Type B pancreatic cell (in vitro differentiated cells): ENCODE data around the gene ZDHHC11B. TPM values are rescaled to one million over a fixed set of nuclear protein-coding genes. Genes with fewer than 3 reads are reported as not detected.
"Not testable (repeated sequence)": the region's sequence is repeated elsewhere in the genome, so short reads cannot be mapped to it uniquely, and the experiment has no call there.

Source experiments
- DNase-seq: peaks from one replicate; pipeline ENCODE4 v3.0.0; 2021; ENCODE audit warnings: mixed read lengths; ENCODE audit not compliant: unreplicated experiment; ENCODE audit errors: extremely low spot score
- H3K27ac Mint-ChIP-seq: 2 replicates; pipeline ENCODE4 v1.8.0; 2021; ENCODE audit warnings: mild to moderate bottlenecking, mixed read lengths
- H3K27me3 Mint-ChIP-seq: 2 replicates; pipeline ENCODE4 v1.8.0; 2021; ENCODE audit warnings: mixed read lengths
- H3K36me3 Mint-ChIP-seq: 2 replicates; pipeline ENCODE4 v1.8.0; 2021; ENCODE audit warnings: mixed read lengths
- H3K4me1 Mint-ChIP-seq: one replicate; pipeline ENCODE4 v1.8.0; 2021; ENCODE audit warnings: mixed read lengths; ENCODE audit not compliant: unreplicated experiment
- H3K4me3 Mint-ChIP-seq: 2 replicates; pipeline ENCODE4 v1.8.0; 2021; ENCODE audit warnings: mild to moderate bottlenecking, mixed read lengths
- H3K9me3 Mint-ChIP-seq: 2 replicates; pipeline ENCODE4 v1.8.0; 2021; ENCODE audit warnings: mixed read lengths
- CTCF ChIP-seq: fragments of 200-600 bp; sonication (generic); conservative IDR thresholded peaks from 2 replicates; pipeline ENCODE4 v1.5.0; 2021; ENCODE audit warnings: antibody characterized with exemption, mild to moderate bottlenecking
- total RNA-seq: library from RNA; stranded (reverse); gene quantifications from 2 replicates; pipeline ENCODE4 v1.2.1, GENCODE V29; 2021; ENCODE audit warnings: low replicate concordance

The ZDHHC11B gene
- total RNA-seq, 1 donor from 2014 or later, result 4.0 TPM

GRCh38 chr5:773517-774264 lies 10.8 kb downstream of the ZDHHC11B start:
- Mint-ChIP-seq H3K27ac (no peak overlapping the region), H3K4me3 (no peak overlapping the region), H3K36me3 (no peaks in the 10 kb centered on the region), H3K27me3 (no peaks in the 10 kb centered on the region), H3K4me1 (no peaks in the 10 kb centered on the region), H3K9me3 (no peaks in the 10 kb centered on the region)
- TF ChIP-seq CTCF, result no peak
- peak; percentile 72 for DNase-seq

GRCh38 chr5:772931-773330 lies 11.6 kb downstream of the ZDHHC11B start:
- H3K4me3 Mint-ChIP-seq, H3K27ac Mint-ChIP-seq, H3K4me1 Mint-ChIP-seq, H3K9me3 Mint-ChIP-seq, H3K36me3 Mint-ChIP-seq, H3K27me3 Mint-ChIP-seq: not testable (repeated sequence)
- peak; percentile 43 for DNase-seq

GRCh38 chr5:772547-772890 lies 12.0 kb downstream of the ZDHHC11B start:
- H3K27ac Mint-ChIP-seq, H3K4me3 Mint-ChIP-seq, H3K9me3 Mint-ChIP-seq, H3K4me1 Mint-ChIP-seq, H3K27me3 Mint-ChIP-seq, H3K36me3 Mint-ChIP-seq, DNase-seq: not testable (repeated sequence)

GRCh38 chr5:771841-772546 lies 12.5 kb downstream of the ZDHHC11B start:
- H3K27ac Mint-ChIP-seq, H3K9me3 Mint-ChIP-seq, DNase-seq, H3K4me3 Mint-ChIP-seq, H3K4me1 Mint-ChIP-seq, H3K36me3 Mint-ChIP-seq, H3K27me3 Mint-ChIP-seq: not testable (repeated sequence)

GRCh38 chr5:771087-771781 lies 13.3 kb downstream of the ZDHHC11B start:
- DNase-seq, result peak; percentile 68
- not testable (repeated sequence) for H3K9me3 Mint-ChIP-seq, H3K27ac Mint-ChIP-seq, H3K4me3 Mint-ChIP-seq, H3K4me1 Mint-ChIP-seq, H3K36me3 Mint-ChIP-seq, H3K27me3 Mint-ChIP-seq

GRCh38 chr5:770585-770984 lies 13.9 kb downstream of the ZDHHC11B start:
- peak; percentile 67 for DNase-seq
- H3K36me3 Mint-ChIP-seq, H3K9me3 Mint-ChIP-seq, H3K27ac Mint-ChIP-seq, H3K4me1 Mint-ChIP-seq, H3K27me3 Mint-ChIP-seq, H3K4me3 Mint-ChIP-seq: not testable (repeated sequence)

- peak; percentile 66 for DNase-seq
- H3K9me3 Mint-ChIP-seq, H3K4me1 Mint-ChIP-seq, H3K4me3 Mint-ChIP-seq, H3K27me3 Mint-ChIP-seq, H3K27ac Mint-ChIP-seq, H3K36me3 Mint-ChIP-seq: not testable (repeated sequence)
Measured at GRCh38 chr5:769485-770145, 14.9 kb downstream of the ZDHHC11B start.

- Mint-ChIP-seq H3K27me3 (no peaks in the 10 kb centered on the region), H3K4me3 (no peak overlapping the region), H3K4me1 (no peaks in the 10 kb centered on the region), H3K36me3 (no peaks in the 10 kb centered on the region), H3K9me3 (no peaks in the 10 kb centered on the region), H3K27ac (no peak overlapping the region)
- no peak for TF ChIP-seq CTCF
- peak; percentile 69 for DNase-seq
Measured at GRCh38 chr5:766666-767431, 17.7 kb downstream of the ZDHHC11B start.
